ENCODE measurements around the gene UPK3A.
"Not testable (repeated sequence)": the region's sequence is repeated elsewhere in the genome, so short reads cannot be mapped to it uniquely, and the experiment has no call there.

Gene UPK3A

DNA sequence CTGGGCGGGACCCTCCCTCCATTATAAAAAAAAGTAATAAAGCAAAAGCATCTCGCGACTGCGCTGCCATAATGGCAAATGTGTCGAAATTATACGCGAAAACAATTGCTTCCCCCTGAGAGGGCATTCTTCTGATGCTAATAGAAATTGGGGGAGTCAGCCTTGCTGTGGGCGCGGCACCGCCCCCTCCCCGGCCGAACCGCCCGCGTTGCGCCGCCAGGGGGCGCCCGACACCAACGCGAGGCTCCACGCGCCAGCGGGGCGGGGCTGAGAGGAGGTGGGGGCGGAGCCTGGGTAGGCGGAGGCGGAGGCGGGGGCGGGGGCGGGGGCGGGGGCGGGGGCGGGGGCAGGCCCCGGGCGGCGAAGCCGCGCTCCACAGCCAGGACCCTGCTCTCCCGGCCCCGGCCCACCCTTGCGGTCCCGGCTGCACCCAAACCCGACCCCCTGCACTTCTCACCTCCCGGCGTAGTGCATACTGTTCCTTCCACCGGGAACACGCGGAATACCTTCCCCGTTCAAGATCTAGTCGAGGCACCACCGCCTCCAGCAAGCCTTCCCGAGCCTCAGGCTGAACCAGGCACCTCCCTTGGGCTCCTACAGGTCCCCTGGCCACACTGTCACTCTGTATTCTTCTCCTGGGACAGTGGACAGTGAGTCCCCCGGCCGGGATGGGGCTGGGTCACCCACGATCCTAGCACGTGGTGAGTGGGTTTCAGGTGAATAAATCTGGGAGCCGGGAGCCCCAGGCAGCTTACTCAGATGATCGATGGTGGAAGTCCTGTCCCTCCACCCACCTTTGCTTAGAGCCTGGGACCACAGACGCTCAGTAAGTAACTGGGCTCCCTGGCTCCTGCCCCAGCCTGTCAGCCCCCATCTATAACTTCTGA lies 15.5 kb upstream of the UPK3A start:
- peak overlapping the region; percentile 51 for H3K27ac ChIP-seq
- TF ChIP-seq, protein P1, sequence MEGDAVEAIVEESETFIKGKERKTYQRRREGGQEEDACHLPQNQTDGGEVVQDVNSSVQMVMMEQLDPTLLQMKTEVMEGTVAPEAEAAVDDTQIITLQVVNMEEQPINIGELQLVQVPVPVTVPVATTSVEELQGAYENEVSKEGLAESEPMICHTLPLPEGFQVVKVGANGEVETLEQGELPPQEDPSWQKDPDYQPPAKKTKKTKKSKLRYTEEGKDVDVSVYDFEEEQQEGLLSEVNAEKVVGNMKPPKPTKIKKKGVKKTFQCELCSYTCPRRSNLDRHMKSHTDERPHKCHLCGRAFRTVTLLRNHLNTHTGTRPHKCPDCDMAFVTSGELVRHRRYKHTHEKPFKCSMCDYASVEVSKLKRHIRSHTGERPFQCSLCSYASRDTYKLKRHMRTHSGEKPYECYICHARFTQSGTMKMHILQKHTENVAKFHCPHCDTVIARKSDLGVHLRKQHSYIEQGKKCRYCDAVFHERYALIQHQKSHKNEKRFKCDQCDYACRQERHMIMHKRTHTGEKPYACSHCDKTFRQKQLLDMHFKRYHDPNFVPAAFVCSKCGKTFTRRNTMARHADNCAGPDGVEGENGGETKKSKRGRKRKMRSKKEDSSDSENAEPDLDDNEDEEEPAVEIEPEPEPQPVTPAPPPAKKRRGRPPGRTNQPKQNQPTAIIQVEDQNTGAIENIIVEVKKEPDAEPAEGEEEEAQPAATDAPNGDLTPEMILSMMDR (conservative IDR thresholded peaks at IDR 0.05): peak; percentile 91
- no peak for TF ChIP-seq ZFX (IDR thresholded peaks at IDR 0.05)

DNA sequence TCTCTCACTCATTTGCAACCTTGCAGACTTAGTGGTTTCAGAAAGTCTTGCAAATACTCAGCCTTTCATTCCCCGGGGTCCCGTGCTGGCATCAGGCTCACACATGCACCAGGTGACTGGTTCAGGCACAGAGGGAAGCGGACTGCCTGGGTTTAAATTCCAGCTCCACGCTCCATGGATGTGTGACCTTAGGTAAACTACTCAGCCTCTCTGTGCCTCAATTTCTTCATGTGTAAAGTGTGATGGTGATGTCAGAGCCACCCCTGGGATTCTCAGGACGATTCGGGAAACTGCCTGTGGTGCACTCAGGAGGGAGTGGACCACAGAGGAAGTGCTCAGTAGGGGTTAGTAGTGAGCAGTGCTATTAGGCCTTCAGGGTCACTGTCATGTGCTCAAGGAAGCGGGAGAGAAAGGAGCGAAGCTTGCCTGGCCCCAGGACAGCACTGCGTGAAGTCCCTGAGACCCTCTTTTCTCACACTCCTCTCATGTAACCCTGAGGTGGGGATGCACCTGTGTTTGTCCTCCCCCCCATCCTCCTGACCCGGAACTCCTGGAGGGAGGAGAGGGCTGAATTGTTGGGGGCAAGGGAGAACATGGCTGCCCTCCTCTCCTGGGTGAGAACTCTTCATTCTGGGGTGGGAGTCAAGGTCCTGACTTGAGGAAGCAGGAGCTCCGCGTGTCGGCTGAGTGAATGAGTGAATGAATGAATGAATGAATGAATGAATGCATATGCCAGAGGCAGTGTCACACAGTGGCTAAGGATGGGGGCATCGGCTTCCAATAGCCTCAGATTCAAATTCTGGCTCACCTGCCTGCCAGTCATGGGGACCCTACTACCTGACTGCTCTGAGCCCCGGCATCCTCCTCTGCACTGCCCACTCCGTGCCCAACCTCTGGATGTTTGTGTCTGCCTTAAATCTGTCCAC lies 14.4 kb upstream of the UPK3A start:
- no peak overlapping the region; the same call in 1 of the 2 replicates for H3K27ac ChIP-seq
- TF ChIP-seq ZFX (IDR thresholded peaks at IDR 0.05): no peak
- TF ChIP-seq, protein P1 (conservative IDR thresholded peaks at IDR 0.05): no peak

DNA sequence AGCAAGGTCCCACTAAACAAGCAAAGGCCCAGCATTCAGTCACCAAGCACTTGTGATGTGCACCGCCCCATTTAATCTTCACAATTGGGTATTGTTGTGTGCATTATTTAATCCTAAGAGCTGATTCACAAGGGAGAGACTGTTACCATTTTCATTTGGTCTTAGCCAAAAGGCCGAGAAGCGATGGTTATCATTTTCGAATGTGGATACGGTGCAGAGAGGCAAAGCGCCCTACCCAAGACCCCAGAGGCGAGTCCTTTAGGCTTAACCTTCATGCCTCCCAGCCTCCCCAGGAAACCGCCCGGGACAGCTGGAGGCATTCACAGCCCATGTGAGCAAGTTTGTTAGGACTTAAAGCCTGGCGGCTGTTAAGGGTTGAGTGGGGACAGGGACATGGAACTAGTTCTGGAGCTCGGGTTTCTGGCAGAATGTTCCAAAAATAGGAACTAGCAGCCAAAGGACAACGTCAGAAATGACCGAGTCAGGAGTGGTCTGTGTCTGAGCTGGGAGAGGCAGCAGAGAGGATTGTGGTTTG lies 13.0 kb upstream of the UPK3A start:
- H3K27ac ChIP-seq: no peak overlapping the region
- no peak for TF ChIP-seq ZFX (IDR thresholded peaks at IDR 0.05)
- TF ChIP-seq, protein P1 (conservative IDR thresholded peaks at IDR 0.05): no peak

DNA sequence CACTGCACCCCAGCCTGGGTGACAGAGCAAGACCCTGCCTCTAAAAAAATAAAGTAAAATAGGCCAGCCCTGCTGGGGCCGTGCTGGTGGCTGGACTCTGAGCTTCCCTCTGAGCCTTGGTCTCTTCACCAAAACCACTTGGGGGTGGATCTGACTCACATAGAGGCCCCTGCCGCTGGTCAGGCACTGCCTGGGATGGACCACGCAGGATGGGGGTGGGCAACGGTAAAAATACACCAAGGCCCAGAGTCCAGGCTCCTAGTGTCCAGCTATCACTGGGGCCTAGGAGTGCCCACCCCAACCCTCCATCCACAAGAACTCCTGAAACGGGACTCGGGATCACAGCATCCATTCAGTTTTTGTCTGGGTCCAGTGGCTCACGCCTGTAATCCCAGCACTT lies 12.3 kb upstream of the UPK3A start:
- H3K27ac ChIP-seq: no peak overlapping the region

DNA sequence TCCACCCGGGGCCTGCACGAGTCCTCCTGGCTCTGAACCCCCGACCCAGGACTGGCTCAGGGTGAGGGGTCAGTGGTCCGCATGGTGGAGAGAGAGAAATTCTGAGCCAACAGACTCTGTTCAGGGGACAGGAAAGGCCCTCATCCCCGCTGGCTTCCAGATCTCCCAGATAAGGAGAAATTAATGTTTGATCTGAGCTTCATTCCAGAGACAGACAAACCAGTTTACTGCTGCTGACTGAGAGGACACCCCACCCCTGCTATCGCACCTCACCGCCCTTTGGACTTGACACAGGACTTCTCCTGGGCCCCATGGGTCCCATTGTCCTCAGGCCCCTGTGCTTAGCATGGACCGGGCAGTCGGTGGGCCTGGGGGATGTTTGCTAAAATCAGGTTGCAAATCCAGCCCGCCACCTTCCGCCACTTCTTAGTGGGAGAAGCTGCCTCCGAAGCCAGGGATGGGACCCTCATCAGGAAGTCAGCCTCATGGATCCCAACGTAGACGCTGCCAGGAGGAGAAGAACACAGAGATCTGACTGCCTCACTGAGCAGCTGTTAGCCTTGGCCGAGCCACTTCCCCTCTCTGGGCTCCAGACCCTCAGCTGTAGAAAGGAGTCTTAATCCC lies 11.2 kb upstream of the UPK3A start:
- no peak for TF ChIP-seq ZFX (IDR thresholded peaks at IDR 0.05)
- TF ChIP-seq, protein P1 (conservative IDR thresholded peaks at IDR 0.05): no peak
- no peak overlapping the region for H3K27ac ChIP-seq

More for the DNA sequence above, 12.3 kb upstream of the UPK3A start:
- TF ChIP-seq, protein P1 (conservative IDR thresholded peaks at IDR 0.05): no peak
- no peak for TF ChIP-seq ZFX (IDR thresholded peaks at IDR 0.05)

DNA sequence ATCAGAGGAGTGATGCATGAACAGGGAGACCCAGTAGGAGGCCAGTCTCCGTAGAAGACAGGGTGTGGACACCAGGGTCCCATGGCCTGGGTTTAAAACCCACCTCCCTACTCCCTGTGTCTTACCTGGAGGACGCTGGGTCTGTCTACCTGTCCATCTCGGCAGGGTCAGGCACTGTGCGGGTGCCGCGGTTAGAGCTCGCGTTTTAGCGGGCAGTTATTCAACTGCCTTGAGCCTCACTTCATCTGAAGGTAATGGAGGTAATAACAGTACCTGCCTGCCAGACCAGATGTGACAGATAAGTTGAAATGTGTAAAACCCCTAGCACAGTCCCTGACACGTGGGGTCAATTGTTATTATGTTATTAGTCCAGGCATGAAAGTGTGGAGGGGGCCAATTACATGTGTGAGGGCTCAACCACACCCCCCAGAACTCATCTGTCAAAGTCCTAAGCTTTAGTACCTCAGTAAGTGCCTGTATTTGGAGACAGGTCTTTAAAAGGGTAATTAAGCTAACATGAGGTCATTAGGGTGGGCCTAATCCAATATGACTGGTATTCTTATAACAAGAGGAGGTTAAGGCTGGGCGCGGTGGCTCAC lies 8.1 kb upstream of the UPK3A start:
- TF ChIP-seq, protein P1 (conservative IDR thresholded peaks at IDR 0.05): no peak
- no peak for TF ChIP-seq ZFX (IDR thresholded peaks at IDR 0.05)
- H3K27ac ChIP-seq: no peak overlapping the region

DNA sequence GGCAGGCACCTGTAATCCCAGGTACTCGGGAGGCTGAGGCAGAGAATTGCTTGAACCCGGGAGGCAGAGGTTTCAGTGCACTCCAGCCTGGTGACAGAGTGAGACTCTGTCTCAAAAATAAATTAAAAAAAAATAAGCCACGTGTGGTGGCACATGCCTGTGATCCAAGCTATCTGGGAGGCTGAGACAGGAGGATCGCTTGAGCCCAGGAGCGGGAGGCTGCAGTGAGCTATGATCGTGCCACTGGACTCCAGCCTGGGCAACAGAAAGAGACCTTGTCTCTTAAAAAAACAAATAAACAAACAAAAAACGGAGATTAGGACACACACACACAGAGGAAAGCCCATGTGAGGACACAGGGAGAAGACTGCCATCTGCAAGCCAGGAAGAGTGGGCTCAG lies 7.0 kb upstream of the UPK3A start:
- H3K27ac ChIP-seq: not testable (repeated sequence)
